Suppressor macrophage treated with lipopolysaccharide for 1 hour (primary cell): ENCODE results near the gene CAPN5.

ENCODE experiments used
- DNase-seq, 3 donors: peaks; one replicate each; pipeline ENCODE4 v3.0.0-alpha.2; 2020 to 2022

Gene CAPN5

DNA sequence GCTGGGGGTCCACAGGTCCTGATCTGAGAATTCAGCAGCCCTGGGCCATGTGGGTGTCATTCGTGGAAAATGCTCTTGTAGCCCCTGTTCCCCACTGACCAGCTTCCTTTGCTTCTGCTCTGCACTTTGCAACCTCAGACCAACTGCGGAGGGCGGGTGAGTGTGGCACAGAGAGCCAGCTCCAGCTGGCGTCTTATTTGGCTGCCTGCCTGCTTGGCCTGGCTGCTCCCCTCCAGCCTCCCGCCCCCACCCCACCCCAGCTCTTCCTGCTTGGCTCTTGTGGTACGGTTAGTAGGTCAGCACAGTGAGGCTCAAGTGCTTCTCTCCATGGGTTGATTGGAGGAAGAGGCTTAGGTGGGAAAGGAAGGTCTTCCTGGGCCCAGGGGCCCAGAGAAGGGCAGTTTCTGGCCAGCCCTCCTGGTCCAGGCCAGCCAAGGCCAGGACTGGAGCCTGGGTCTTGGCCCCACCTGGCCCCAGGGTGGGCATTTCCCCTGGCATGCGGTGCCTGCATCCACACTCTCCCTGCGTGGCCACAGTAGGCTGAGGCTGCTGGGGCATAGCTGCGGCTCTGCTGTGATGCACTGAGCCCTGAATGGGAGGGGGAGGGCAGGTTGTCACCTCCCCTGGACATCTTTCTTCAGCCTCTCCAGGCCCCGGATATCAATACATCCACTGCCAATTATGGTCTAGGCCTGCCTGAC is 87.8 kb downstream of the CAPN5 start:
- peak in 1 of 3 donors; percentile 14 for DNase-seq

DNA sequence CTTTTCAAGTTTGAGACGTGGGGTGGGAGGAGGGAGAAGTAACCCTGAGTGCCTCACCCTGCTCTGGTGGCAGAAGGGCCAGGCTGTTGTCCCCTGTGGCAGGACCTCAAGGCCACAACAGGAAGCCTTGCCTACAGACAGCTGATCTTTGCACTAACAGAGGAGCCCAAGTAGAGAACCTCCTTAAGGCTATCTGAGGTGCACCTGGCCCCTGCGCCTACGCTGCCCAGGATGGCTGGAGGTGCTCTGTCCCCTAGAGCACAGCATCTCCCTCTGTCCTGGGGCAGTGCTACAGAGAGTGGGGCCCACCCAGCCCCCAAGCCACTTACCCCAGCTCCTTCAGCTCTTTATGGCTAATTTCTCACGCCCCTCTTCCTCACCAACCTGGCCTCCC is 88.3 kb downstream of the CAPN5 start:
- no peak for DNase-seq

DNA sequence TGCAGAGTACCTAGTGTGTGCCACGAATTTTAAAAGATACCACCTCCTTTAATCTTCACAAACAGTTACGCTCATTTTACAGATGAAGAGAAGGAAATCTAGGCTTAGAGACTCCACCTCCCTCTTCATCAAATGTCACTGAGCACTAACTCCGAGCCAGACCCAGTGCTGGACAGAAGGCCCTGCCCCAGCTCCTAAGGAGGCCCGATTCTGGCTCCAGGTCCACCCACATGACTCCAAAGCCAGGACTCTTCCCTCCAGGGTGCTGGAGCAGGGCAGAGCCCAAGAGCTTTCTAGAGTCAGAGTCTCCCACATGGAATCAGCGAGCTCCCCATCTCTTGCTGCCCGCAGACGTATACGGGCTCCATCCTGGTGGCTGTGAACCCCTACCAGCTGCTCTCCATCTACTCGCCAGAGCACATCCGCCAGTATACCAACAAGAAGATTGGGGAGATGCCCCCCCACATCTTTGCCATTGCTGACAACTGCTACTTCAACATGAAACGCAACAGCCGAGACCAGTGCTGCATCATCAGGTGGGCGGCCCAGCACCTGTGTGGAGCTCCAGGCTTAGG is 88.9 kb downstream of the CAPN5 start:
- DNase-seq = no peak

DNA sequence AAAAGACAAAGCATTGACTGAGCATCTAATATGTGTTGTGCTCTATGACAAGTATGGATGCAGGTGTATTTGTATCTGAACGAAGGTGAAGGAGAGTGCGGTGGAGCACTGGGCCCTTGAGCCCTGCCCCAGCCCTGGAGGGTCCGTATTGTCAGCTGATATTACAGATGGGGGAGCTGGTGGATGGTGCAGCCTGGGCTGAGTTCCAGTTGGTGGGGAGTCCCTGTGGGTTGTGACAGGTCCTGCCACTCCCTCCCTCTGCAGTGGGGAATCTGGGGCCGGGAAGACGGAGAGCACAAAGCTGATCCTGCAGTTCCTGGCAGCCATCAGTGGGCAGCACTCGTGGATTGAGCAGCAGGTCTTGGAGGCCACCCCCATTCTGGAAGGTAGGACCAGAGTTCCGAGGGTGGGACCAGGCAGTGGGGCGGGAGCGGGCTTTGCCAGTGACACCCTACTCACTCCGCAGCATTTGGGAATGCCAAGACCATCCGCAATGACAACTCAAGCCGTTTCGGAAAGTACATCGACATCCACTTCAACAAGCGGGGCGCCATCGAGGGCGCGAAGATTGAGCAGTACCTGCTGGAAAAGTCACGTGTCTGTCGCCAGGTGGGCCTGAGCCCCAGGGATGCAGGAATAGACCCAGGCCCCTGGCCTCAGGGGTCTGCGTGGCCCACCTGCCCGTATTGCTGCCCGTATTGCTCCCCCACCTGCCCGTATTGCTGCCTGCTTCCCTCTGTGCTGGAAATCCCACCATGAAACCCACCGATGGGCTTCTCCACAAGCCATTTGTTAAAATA is 89.8 kb downstream of the CAPN5 start:
- DNase-seq = no peak

DNA sequence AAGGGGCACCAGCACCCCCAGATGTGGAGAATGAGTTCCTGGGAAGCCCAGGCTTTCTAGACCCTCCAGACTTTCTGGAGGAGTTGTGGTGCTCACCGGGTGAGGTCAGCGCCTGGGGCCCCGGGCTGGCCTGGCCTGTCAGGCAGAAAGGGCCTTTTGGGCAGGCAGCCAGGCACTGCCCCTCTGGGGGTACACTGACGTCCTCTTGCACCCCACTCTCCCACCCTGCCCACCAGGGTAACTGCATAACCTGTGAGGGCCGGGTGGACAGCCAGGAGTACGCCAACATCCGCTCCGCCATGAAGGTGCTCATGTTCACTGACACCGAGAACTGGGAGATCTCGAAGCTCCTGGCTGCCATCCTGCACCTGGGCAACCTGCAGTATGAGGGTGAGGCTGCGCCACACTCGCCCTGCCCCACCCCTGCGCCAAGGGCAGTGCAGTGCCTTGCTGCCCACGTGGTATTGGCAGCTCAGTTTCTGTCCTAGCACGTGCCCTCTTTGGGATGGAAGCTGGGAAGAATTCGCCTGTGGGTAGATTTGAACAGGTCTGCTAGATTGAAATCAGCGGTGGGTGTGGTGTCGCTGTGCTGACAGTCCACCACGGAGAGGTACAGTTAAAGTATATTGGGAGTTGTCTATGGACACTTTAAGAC is 91.4 kb downstream of the CAPN5 start:
- DNase-seq = no peak

DNA sequence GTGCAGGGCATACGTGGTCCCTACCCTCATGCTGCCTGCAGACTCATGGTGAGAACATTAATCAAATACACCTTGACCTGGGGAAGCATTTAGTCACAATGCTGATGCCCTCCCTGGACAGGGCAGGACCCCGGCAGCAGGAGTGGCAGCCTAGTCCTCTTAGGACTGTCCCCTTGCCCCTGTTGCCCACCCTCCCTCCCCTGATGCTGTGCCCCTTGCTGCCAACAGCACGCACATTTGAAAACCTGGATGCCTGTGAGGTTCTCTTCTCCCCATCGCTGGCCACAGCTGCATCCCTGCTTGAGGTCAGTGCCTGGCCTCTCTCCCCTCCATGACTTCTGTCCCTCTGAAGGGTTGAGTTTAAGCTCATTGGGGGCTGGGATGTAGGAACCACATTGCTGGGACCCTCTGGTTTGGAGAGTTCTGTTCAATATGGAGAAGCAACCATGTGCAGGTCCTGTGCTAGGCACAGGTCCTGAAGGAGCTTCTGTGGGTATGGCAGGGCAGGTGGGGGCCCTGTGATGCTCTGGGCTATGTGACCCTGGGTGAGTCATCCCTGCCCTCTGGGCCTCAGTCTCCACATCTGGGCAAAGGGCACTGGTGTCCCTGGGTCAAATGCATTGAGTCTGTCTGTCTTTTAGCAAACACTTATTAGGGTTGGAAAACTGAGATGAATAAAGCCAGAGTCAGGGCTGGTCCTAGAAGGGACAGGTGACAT is 92.6 kb downstream of the CAPN5 start:
- DNase-seq = no peak

DNA sequence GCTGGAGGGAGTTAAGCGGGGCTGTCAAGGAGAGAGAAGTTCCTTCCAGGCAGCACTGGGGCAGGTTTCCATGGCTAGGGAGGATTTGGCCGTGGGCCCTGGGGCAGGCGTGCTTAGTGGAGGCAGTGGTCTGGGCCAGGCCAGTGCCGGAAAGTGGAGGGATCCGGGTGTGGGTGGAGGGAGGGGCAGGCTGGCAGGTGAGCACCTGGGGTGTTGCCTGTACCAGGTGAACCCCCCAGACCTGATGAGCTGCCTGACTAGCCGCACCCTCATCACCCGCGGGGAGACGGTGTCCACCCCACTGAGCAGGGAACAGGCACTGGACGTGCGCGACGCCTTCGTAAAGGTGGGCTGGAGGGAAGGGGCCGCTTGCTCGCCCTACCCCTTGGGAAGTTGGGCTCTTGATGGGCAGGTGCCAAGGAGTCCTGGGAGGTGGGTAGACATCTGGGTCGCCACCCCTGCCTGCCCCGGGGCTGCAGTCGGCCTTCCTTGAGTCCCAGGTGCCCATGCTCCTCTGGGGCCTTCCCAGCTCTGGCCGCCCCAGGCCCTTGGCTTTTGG is 93.2 kb downstream of the CAPN5 start:
- no peak for DNase-seq

DNA sequence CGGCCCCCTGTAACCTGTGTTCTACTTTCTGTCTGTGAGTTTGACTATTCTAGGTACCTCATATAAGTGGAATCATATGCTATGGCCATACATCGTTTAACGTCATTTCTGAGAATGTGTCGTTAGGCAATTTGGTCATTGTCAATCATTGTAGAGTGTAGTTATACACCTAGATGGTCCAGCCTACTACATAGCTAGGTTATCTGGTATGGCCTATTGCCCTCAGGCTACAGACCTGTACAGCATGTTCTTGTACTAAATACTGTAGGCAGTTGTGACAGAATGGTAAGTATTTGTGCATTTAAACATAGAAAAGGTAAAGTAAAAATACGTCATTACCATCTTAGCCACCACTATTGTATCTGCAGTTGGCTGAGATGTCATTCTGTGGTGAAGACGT is 96.5 kb downstream of the CAPN5 start:
- DNase-seq = no peak

DNA sequence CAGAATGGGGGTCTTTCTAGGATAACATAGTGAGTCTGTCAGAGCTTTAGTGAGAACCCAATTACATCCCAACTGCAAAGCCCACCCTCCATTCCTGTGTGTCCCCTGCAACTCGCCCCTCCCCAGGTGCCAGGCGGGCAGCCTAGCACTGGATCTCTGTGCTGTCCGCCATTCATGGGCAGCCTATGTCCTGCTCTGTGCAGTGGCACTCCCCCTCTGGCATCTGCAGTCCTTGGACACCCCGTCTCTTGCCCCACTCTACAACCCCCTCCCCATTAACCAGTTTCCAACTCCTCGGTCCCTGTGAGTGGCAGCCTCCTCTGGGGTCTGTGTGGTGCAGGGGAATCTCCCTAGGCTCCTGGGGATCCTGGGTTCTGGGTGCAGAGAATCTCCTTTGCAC is 98.3 kb downstream of the CAPN5 start:
- no peak for DNase-seq

DNA sequence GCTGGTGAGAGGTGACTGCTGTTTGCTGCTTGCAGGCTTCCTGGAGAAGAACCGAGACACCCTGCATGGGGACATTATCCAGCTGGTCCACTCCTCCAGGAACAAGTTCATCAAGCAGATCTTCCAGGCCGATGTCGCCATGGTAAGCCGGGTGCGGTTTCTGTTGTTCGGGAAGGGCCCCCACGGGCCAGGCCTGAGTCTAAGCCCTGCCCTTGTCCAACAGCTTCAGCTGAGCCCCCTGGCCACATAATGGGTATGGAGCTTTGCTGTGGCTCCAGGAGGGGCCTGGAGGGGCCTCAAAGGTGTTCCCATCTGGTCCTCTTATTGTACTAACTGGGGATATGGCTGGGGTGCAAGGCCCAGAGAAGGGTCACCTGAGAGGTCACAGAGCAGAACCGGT is 99.2 kb downstream of the CAPN5 start:
- no peak for DNase-seq

DNA sequence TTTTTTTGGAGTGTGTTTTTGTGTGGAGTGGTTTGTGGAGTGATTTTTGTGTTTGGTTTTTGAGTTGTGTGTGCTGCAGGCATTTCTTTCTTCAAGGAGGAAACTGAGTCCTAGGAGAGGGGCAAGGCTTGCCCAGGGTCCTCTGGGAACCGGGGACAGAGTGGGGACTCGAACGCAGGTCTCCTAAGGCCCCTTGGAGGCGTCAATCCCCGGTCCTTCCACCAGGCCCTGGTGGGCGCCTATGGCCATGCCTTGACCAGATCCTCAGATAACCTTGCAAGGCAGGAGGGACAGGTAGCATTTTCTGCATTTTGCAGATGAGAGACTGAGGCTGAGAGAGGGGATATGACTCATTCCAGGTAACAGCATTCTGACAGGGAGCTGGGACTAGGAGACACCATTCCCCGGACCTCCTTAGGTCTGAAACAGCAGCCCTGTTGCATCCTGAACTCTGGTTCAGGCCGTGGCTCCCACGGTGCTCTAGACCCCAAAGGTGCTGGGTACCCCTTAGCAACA is 100.4 kb downstream of the CAPN5 start:
- no peak for DNase-seq

DNA sequence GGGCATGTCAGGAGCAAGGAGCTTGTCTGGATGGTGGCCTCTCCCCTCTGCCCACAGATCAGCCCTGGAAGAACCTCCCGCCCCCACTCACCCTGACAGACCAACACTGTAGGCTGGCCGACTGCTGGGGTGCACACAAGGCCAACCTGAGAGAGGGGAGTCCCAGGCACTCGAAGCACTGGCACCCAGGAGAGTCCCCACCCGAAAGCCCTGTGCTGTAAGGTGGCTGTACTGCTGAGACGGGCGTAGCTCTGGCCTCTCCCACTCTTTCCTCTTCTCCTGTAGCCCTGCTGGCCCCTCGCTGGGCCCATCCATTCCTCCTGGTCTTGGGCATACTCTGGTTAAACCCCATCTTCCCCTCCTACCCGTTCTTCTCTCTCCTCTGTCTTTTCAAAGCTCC is 101.0 kb downstream of the CAPN5 start:
- DNase-seq = no peak

DNA sequence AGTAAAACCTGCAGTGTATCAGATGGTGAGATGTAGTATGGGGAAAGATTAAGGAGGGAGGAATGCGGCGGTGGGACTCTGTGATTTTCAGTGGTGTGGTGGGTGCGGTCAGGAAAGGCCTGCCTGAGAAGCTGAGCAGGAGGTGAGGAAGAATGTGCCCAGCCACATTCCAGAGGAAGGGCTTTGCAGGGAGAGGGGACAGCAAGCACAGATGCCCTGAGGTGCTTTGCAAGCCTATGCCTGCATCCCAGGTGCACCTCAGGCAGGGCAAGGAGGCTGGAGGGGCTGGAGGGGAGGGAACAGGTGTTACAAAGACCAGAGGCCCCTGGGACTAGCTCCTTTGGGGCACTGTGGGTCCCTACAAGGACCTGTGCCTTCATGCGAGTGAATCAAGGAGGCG is 103.3 kb downstream of the CAPN5 start:
- DNase-seq = no peak

DNA sequence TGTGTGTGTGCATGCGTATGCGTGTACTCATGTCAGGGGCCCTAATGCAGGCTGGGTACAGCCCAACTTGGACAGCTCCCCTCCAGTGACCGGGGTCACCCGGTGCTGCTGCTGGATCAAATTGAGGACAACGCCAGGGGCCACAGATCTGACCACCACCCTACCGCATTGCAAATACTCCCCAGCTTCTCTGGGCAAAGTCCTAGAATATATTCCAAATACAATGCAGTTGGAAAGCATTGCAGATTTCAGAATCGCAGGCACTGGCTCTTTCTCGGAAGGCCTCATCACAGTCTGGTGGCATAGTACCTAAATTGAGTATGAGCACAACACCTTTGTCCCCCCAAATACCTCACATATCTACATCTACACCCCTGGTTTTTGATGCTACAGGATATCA is 104.5 kb downstream of the CAPN5 start:
- no peak for DNase-seq

DNA sequence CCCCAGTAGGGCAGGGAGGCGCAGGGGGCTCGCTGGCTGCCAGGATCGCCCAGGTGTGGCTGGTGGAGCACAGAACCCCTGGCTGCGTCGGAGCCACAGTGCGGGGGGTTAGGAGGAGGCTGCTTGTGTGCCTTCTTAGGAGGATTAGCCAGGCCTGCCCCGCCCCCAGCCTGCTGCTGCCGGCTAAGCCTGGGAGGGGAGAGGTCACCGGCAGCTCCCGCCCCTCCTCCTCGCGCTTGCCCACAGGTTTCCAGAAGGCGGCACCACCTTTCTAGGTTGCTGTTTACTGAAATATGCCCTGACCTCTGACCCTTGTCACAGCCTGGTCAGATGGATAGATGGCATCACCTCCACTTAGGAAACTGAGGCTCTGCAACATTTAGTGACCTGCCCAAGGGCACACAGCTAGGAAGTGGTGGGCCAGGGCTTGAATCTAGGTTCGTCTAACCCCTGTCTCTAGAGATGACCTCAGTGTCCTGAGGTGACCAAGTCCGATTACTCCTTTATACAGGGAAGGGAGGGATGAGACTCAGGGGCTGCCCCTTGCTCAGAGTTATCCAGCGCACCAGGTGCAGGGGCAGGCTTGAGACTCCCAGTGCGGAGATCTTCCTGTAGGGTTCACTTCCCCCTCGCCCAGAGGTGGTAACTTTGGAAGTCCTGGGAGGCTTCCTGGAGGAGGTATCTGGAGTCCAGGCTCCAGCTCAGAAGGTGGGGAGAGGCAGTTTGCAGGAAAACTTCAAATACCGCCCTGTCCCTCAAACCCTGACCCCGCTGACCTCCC is 105.3 kb downstream of the CAPN5 start:
- no peak for DNase-seq

DNA sequence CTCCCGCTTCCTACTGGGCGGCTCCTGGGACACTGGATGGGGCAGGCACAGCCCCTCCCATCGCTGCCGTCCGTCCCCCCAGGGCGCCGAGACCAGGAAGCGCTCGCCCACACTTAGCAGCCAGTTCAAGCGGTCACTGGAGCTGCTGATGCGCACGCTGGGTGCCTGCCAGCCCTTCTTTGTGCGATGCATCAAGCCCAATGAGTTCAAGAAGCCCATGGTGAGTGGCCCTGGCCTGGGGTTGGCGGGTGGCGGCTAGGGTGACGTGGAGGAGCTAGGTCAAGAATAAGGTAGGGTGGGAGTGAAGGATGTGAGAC is 105.9 kb downstream of the CAPN5 start:
- no peak for DNase-seq

DNA sequence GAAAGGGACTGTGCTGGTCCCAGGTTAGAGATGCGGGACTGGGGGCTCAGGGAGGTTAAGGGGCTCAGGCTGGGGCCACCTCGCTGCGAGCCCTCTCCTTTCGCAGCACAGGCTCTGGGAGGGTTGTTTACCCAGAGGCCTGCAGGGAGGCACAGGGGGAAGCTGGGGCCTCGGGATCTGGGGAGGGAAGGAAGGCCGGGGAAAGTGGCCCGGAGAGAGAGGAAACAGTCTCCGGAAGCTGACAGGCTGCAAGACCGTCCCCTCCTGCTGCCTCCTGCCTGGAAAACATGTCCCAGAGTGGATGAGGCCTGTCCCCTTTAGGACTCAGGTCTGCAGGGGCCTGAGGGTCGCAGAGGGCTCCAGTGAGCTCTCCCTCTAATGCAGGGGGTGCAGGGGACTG is 106.7 kb downstream of the CAPN5 start:
- peak in 2 of 3 donors; percentile 25 to 39 for DNase-seq

DNA sequence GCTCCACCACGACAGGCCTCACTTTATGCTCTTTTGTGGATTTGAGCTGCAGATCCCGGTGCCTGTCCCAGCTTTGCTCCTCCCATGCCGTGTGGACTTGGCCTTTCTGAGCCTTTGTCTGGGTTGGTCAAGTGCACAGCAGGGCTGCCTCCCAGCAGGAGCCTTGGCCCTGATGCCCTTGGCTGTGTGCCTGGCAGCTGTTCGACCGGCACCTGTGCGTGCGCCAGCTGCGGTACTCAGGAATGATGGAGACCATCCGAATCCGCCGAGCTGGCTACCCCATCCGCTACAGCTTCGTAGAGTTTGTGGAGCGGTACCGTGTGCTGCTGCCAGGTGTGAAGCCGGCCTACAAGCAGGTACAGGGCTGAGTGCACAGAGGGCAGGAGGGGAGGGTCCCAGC is 107.8 kb downstream of the CAPN5 start:
- no peak for DNase-seq

DNA sequence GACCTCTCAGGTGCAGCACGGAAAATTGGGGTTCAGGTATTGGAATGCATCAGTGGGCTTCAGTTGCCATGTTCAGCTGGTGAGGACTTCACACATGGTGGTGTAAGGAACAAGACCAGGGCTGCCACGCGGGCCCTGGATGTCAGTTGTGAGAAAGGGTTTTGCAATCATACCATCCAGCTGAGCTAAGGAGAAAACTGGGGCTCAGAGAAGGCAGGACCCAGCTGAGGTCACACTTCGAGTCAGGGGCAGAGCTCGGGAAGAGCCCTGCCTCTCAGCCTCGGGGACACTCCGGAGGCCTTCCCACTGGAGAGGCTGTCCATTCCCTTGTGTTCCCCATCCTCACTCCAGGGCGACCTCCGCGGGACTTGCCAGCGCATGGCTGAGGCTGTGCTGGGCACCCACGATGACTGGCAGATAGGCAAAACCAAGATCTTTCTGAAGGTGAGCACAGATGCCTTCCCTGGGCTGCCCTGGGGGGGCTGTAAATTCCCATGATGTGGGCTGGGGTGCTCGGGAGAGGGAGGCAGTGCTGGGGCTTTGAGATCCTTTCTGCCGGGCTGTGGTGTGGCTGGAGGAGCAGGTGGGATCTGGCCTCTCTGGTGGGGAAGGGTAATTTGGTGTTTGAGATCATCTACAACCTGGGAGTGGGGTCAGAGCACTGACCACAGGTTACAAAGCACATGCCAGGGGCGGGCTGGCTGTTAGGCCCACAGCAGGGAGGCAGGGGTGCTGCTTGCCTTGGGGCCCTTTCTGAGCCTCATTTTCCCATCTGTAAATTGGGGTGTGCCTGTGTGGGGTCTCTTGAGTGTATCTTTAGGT is 108.5 kb downstream of the CAPN5 start:
- DNase-seq = peak; percentile 78 to 85 (median 80)
